PFSK-1 (cell line): Measurements from ENCODE around the gene CXXC5.
A peak's percentile ranks its signal among the peaks of the same experiment; 100 is the strongest.

Experiments used
- FOXP2 ChIP-seq: optimal IDR thresholded peaks from 2 replicates; pipeline ENCODE3; 2011; ENCODE audit warnings: borderline replicate concordance, control low read depth, inconsistent platforms; ENCODE audit not compliant: insufficient read depth; ENCODE audit errors: extremely low read length, extremely low read depth
- POLR2AphosphoS5 ChIP-seq: IDR thresholded peaks from 2 replicates; pipeline ENCODE4 v1.6.1; 2012; ENCODE audit warnings: low read depth, mild to moderate bottlenecking, control low read depth, low read length, moderate library complexity
- SIN3A ChIP-seq: IDR thresholded peaks from 2 replicates; pipeline ENCODE4 v1.6.1; 2012; ENCODE audit warnings: mild to moderate bottlenecking, low read length, moderate library complexity, borderline replicate concordance; ENCODE audit not compliant: insufficient read depth
- TAF1 ChIP-seq: IDR thresholded peaks from 2 replicates; pipeline ENCODE4 v1.6.1; 2012; ENCODE audit warnings: low read length, control low read depth, borderline replicate concordance; ENCODE audit not compliant: insufficient read depth
- TF ChIP-seq, protein P1 (sequence below), 2 experiments: IDR thresholded peaks; 2 replicates each; pipeline versions ENCODE4 v1.6.1 to v1.8.0; 2011 to 2012; ENCODE audit warnings: low read depth in 2 of 2, low read length in 2 of 2, control low read depth in 1 of 2, inconsistent platforms in 1 of 2, mild to moderate bottlenecking in 1 of 2, moderate library complexity in 1 of 2; ENCODE audit not compliant: insufficient read depth in 1 of 2

CXXC5 gene

DNA sequence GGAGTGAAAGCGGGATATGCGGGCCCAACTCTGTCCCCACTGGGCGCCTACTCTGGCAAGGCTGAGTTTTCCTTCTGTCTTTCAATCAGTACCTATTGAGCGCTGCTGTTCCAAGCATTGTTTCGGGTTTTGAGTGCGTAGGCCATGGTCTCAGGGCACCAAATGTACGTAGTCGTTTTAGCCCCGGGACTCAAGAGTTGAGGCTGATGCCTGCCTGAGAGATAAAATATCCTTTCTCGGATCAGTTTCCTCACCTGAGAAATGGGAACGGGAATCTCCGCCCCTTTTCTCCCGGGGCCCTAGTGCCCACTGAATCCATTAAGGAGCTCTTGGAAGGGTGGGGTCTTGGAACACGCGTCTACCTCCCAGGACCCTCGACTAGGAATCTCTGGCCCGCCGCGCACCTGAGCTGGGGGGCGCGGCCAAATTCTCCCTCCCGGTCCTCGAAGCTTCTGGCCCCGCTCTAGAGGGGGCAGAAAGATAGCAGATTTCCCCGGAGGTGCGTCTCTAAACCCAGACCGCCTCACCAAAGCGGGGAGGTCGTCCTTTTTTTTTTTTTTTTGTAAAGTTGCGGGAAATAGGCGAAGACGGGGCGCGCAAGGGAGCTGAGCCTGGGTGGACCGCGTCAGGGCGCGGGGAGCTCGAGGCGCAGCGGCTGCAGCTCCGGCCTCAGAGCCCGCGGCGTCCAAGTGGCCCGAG, 494 bp upstream of the CXXC5 start:
- TF ChIP-seq, protein P1, sequence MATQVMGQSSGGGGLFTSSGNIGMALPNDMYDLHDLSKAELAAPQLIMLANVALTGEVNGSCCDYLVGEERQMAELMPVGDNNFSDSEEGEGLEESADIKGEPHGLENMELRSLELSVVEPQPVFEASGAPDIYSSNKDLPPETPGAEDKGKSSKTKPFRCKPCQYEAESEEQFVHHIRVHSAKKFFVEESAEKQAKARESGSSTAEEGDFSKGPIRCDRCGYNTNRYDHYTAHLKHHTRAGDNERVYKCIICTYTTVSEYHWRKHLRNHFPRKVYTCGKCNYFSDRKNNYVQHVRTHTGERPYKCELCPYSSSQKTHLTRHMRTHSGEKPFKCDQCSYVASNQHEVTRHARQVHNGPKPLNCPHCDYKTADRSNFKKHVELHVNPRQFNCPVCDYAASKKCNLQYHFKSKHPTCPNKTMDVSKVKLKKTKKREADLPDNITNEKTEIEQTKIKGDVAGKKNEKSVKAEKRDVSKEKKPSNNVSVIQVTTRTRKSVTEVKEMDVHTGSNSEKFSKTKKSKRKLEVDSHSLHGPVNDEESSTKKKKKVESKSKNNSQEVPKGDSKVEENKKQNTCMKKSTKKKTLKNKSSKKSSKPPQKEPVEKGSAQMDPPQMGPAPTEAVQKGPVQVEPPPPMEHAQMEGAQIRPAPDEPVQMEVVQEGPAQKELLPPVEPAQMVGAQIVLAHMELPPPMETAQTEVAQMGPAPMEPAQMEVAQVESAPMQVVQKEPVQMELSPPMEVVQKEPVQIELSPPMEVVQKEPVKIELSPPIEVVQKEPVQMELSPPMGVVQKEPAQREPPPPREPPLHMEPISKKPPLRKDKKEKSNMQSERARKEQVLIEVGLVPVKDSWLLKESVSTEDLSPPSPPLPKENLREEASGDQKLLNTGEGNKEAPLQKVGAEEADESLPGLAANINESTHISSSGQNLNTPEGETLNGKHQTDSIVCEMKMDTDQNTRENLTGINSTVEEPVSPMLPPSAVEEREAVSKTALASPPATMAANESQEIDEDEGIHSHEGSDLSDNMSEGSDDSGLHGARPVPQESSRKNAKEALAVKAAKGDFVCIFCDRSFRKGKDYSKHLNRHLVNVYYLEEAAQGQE (IDR thresholded peaks at IDR 0.05; ENCODE audit: insufficient read depth in 1 of 2, low read depth in 2 of 2, low read length in 2 of 2) = no peak
- no peak for TF ChIP-seq TAF1
- no peak for TF ChIP-seq POLR2AphosphoS5
- TF ChIP-seq FOXP2 = no peak
- TF ChIP-seq SIN3A = no peak

DNA sequence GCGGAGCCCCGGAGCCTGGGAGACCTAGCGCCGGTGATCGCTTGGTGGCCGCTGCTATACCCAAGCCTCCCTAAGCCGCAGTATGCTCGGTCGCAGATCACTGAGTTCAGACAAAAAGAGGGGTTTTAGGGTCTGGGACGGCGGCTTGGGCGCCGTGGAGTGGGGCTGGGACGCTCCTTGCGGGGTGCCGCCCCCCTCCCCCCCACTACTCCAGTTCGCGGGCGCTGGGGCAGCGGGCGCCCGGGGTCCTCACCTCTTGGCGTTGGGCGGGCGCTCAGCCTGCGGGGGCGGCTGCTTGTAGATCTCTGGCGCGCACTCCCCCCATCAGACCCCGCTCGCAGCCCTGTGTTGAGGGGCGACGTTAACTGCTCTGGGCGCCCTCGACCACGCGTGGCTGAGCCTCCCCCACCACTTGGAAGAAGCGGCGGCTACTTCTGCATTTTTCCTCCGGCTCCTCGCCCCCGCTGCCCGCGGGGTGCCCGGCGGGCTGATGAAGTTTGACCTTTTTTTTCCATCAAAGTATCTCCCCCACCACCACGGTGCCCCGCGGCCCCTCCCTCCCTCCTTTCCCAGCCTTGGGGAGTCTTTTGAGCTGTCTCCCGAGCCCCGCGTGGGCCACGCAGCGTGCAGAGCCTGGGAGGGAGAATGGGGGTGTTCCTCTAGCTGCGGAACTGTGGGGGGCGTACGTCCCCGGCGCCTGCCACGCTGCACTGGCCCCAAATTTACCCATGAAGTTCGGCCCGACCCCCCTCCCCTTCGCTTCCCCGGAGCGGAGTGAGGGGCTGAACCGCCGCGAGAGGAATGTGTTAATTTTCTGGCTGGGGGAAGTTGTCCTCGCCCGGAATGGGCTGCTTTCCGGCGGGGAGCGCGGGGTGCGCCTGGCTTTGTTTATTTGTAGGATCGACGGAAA, 1.2 kb downstream of the CXXC5 start:
- TF ChIP-seq POLR2AphosphoS5 = no peak
- TF ChIP-seq FOXP2 = no peak
- 0 out of 2 replicates have a peak, but pooled peaks have one; percentile 36 for TF ChIP-seq TAF1
- TF ChIP-seq SIN3A = 0 out of 2 replicates have a peak, but pooled peaks have one; percentile 15
- TF ChIP-seq, protein P1 (IDR thresholded peaks at IDR 0.05; ENCODE audit: insufficient read depth in 1 of 2, low read depth in 2 of 2, low read length in 2 of 2) = no peak

DNA sequence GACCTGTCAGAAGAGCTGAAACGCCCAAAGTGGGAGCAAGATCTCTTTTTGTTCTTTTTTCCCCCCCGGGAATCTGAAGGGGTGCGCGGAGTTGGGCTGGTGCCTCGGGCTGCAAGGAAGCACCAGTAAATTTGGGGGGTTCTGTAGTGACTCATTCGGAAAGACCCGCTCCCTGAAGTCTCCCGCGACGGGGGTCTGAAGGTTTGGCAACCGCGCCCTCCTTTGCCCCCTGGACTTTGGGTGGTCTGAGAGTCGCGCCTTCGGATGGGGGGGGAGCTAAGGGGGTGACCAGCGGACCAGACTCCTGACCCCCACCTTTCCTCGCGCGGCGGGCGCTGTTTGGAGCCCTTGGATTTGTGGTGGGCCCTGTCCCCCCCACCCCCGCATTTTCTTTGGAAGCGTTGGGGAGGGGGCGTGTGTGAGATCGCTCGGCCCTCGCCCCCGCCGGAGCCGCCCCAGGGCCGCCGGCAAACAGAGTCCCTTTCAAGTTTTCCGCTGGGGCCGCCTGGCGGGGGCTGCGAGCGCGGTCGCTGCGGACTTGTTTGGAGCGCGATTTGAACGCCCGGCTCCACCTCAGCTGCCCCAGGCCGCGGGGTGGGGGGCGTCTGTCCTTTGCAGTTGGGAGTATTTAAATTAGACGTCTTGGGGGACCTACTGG, 2.0 kb downstream of the CXXC5 start:
- TF ChIP-seq SIN3A = no peak; the same call in 1 of the 2 replicates
- no peak for TF ChIP-seq FOXP2
- TF ChIP-seq, protein P1 (IDR thresholded peaks at IDR 0.05; ENCODE audit: insufficient read depth in 1 of 2, low read depth in 2 of 2, low read length in 2 of 2) = no peak
- no peak for TF ChIP-seq TAF1

DNA sequence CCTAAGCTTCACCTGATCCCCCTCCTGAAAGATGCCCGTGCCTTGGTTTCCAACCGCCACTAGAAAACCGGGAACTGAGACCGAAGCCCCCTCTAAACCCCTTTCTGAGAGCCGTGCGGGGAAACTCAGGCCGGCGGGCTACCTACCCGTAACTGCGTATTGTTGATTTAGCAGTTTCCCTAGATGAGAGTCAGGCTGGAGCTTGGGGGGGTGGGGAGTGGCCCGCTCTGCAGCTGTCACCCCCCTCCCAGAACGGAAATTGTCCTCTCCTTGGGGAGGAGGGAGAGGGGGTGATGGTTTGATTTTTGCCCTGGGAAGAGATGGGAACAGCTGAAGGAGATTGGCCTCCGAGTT, 2.5 kb downstream of the CXXC5 start:
- TF ChIP-seq, protein P1 (IDR thresholded peaks at IDR 0.05; ENCODE audit: insufficient read depth in 1 of 2, low read depth in 2 of 2, low read length in 2 of 2) = no peak
- no peak for TF ChIP-seq SIN3A
